AG09319 (cell line): ENCODE results near the gene TSKS.
A peak's percentile ranks its signal among the peaks of the same experiment; 100 is the strongest.

Source experiments
- DNase-seq: peaks from one replicate; pipeline ENCODE4 v3.0.0-alpha.2; 2010; ENCODE audit warnings: low read depth; ENCODE audit errors: extremely low read depth
- TF ChIP-seq, protein P1 (sequence below): IDR thresholded peaks from 2 replicates; pipeline ENCODE4 v1.5.1; 2011; ENCODE audit warnings: low read depth, mild to moderate bottlenecking, inconsistent platforms, low read length, moderate library complexity

TSKS gene

DNA sequence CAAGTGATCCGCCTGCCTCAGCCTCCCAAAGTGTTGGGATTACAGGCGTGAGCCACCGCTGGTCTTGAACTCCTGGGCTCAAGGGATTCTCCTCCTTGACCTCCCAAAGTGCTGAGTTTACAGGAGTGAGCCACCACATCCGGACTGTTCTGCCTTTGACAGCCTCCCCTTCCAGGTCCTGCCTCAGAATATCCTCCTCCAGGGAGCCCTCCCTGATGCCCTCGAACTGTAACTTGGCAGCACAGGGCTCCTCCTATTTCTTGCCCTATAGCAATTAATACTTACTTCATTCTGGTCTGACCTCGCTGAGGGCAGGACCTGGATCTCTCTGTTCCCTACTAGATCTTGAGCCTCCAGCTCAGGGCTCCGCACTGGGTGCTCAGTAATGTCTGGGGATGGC, 66.2 kb downstream of the TSKS start:
- TF ChIP-seq, protein P1, sequence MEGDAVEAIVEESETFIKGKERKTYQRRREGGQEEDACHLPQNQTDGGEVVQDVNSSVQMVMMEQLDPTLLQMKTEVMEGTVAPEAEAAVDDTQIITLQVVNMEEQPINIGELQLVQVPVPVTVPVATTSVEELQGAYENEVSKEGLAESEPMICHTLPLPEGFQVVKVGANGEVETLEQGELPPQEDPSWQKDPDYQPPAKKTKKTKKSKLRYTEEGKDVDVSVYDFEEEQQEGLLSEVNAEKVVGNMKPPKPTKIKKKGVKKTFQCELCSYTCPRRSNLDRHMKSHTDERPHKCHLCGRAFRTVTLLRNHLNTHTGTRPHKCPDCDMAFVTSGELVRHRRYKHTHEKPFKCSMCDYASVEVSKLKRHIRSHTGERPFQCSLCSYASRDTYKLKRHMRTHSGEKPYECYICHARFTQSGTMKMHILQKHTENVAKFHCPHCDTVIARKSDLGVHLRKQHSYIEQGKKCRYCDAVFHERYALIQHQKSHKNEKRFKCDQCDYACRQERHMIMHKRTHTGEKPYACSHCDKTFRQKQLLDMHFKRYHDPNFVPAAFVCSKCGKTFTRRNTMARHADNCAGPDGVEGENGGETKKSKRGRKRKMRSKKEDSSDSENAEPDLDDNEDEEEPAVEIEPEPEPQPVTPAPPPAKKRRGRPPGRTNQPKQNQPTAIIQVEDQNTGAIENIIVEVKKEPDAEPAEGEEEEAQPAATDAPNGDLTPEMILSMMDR, result no peak
- DNase-seq, result no peak

DNA sequence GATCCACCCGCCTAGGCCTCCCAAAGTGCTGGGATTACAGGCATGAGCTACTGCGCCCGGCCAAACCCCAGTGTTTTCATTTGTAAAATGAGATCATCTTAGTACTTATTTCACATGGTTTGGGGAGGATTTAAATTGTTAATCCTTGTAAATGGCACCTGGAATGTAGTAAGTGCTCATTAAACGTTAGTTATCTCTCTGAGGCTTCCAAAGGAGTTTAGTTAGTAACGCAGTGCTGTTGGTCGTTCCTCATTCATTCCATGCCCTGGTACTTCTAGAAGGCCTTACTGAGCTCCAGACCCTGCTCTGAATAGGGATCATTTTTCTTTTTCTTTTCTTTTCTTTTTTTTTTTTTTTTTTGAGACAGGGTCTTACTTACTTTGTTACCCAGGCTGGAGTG, 67.0 kb downstream of the TSKS start:
- TF ChIP-seq, protein P1, result no peak
- DNase-seq, result no peak

DNA sequence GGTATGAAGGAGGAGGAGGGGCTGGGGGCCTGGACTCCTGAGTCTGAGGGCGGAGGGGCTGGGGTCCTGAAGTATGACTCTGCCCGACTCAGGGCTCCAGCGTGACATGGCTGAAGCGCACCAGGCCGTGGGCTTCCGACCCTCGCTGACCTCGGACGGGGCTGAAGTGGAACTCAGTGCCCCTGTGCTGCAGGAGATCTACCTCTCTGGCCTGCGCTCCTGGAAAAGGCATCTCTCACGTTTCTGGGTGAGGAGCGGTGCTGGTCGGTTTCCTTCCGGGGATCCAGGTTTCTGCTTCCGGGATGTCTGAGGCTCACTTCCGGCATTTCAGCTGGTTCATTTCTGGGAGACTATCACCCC, 71.0 kb downstream of the TSKS start:
- no peak for DNase-seq
- TF ChIP-seq, protein P1, result no peak

DNA sequence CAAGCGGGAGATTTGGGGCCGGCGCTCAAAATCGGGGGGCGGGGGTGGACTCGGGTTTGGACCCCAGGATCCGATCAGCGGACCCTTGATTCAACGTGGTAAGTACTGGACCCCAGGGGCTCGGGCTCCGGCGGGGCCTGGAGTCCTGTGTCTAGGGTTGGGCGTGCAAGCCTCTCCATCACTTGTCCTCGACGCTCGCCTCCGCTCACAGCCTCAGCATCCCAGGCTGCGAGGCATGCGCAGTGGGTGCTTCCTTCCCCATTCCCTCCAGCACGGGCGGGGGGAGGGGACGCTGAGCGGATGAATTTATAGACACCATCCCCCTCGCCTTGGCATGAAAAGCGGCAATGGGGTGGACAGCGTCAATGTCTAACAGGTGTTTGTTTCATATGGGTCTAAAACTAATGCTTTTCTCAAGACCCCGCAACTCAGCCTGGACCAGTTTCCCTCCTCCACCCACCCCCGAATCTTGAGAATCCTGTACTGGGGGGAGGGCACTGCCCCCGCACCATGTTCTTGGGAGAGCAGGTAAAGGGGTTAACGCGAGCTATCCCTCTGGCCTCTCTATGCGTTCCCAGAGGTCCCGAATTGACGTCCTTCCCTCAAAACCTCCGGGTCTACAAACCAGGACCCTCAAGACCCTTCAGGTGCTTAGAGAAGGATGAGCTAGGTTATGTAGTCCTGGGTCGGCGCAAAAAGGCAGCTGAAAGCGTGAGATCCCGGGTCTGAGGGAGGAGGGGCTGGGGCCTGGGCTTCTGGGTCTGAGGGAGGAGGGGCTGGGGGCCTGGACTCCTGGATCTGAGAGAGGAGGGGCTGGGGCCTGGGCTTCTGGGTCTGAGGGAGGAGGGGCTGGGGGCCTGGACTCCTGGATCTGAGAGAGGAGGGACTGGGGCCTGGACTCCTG, 71.6 kb downstream of the TSKS start:
- TF ChIP-seq, protein P1, result no peak
- DNase-seq, result no peak

DNA sequence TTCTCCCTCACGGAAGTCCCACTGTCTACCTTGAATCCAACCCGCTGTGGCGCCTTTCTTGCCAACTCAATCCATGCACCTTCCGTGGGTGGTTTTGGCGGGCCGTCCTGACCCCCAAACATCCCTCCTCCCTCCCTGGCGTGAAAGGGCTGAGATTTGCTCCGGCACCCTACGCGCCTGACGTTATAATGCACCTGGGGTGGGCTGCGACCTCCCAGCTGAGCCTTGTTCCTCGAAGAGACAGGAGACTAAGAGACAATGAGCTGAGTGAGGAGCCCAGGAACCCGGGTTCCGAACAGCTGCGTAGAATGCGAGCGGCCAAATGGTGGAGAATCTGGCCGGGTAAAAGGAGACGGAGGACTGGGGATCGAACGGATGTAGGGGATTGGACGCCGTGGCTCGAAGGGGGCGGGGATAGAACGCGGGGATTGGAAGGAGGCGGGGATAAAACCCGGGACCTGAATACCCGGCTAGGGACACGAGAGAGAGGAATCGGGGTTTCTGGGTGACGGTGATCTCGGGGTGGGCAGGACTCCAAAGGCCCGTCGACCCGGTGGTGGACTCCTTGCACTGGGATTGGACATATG, 72.4 kb downstream of the TSKS start, which contains the start of gene CPT1C:
CPT1C (plus strand) TSS at position 461 of the 587 bp plus-strand sequence. CDS start 1,137 bp downstream, outside the sequence.
- peak; percentile 49 for DNase-seq
- TF ChIP-seq, protein P1, result no peak

DNA sequence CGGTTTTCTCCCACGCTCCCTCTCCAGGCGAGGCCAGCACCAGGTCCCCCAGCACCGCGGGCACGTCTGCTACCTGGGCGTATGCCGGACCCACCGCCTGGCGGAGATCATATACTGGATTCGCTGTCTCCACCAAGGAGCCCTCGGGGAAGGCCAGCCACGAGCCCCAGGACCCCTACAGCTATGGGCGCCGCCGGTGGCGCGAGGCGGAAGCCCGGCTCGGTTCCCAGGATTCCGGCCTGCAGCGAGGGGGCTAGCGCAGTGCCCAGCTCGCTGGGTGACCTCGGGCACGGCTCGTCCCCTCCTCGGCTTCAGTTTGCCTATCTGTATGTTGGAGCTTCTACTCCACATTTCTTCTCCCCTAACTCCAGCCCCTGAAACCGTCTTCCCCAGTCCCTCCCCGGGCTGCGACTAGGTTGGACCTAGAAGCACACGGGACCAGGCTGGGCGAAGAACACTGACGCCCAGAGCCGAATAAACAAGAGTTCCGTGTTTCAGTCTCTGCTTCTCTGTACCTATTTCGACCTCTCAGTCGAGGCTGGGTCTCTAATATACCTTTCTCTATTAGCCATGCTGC, 72.9 kb downstream of the TSKS start:
- no peak for DNase-seq

More for the DNA sequence above, 72.9 kb downstream of the TSKS start:
- TF ChIP-seq, protein P1, result no peak
